Effector memory CD8-positive, alpha-beta T cell (primary cell): ENCODE data around the gene RCAN1.
"Not testable (repeated sequence)": the region's sequence is repeated elsewhere in the genome, so short reads cannot be mapped to it uniquely, and the experiment has no call there.

Experiments used
- ATAC-seq: fragments of 150-1000 bp; cut with Tn5 transposase; replicated peaks from 2 replicates; pipeline ENCODE4 v1.10.0; 2021; ENCODE audit warnings: mild to moderate bottlenecking, moderate library complexity
- DNase-seq, 3 experiments: peaks; one replicate each; pipeline ENCODE4 v3.0.0; 2021
- H3K27ac Mint-ChIP-seq, 2 donors: one replicate each; pipeline ENCODE4 v1.8.0; 2022; ENCODE audit warnings: mild to moderate bottlenecking in 2 of 2, mixed read lengths in 2 of 2, moderate library complexity in 2 of 2
- H3K27me3 Mint-ChIP-seq, 2 donors: one replicate each; pipeline ENCODE4 v1.8.0; 2022; ENCODE audit warnings: mixed read lengths in 2 of 2
- H3K36me3 Mint-ChIP-seq: one replicate; pipeline ENCODE4 v1.8.0; 2022; ENCODE audit warnings: mild to moderate bottlenecking, moderate library complexity, mixed read lengths; ENCODE audit not compliant: insufficient read depth
- H3K4me1 Mint-ChIP-seq, 2 donors: one replicate each; pipeline ENCODE4 v1.8.0; 2022; ENCODE audit warnings: low read depth in 2 of 2, mixed read lengths in 2 of 2
- H3K4me3 Mint-ChIP-seq, 2 donors: one replicate each; pipeline ENCODE4 v1.8.0; 2022; ENCODE audit warnings: mild to moderate bottlenecking in 2 of 2, mixed read lengths in 2 of 2, moderate library complexity in 2 of 2
- H3K9me3 Mint-ChIP-seq, 2 donors: one replicate each; pipeline ENCODE4 v1.8.0; 2022; ENCODE audit warnings: mixed read lengths in 2 of 2

RCAN1 gene

GRCh38 chr21:34563370-34563769 lies 51.5 kb downstream of the RCAN1 start:
- H3K4me1 Mint-ChIP-seq, ATAC-seq, H3K4me3 Mint-ChIP-seq, H3K36me3 Mint-ChIP-seq, H3K9me3 Mint-ChIP-seq, H3K27ac Mint-ChIP-seq, H3K27me3 Mint-ChIP-seq, DNase-seq: not testable (repeated sequence)

GRCh38 chr21:34561806-34562205 lies 53.1 kb downstream of the RCAN1 start:
- H3K4me1 Mint-ChIP-seq: peaks cover 0 to 7% of the 10 kb centered on the region in 2 donors
- ATAC-seq: no peak
- H3K27ac Mint-ChIP-seq: no peak overlapping the region
- H3K9me3 Mint-ChIP-seq: no peaks in the 10 kb centered on the region
- no peaks in the 10 kb centered on the region for H3K36me3 Mint-ChIP-seq
- no peaks in the 10 kb centered on the region for H3K27me3 Mint-ChIP-seq
- H3K4me3 Mint-ChIP-seq: no peak overlapping the region
- no peak for DNase-seq

GRCh38 chr21:34560609-34561008 lies 54.3 kb downstream of the RCAN1 start:
- Mint-ChIP-seq H3K4me3 (no peak overlapping the region), H3K4me1 (peaks cover 0 to 7% of the 10 kb centered on the region in 2 donors), H3K9me3 (no peaks in the 10 kb centered on the region), H3K27me3 (no peaks in the 10 kb centered on the region), H3K36me3 (no peaks in the 10 kb centered on the region), H3K27ac (no peak overlapping the region)
- ATAC-seq (no peak), DNase-seq (no peak)

GRCh38 chr21:34560021-34560420 lies 54.9 kb downstream of the RCAN1 start:
- Mint-ChIP-seq H3K4me3 (no peak overlapping the region), H3K4me1 (peaks cover 0 to 7% of the 10 kb centered on the region in 2 donors), H3K9me3 (no peaks in the 10 kb centered on the region), H3K27ac (no peak overlapping the region), H3K36me3 (no peaks in the 10 kb centered on the region), H3K27me3 (no peaks in the 10 kb centered on the region)
- no peak for DNase-seq
- ATAC-seq: no peak

GRCh38 chr21:34559089-34559631 lies 55.8 kb downstream of the RCAN1 start:
- Mint-ChIP-seq H3K4me1 (peaks cover 0 to 8% of the 10 kb centered on the region in 2 donors), H3K4me3 (no peak overlapping the region), H3K9me3 (peaks cover 0 to 1% of the 10 kb centered on the region in 2 donors), H3K36me3 (no peaks in the 10 kb centered on the region), H3K27ac (no peak overlapping the region), H3K27me3 (no peaks in the 10 kb centered on the region)
- DNase-seq (no peak), ATAC-seq (no peak)

GRCh38 chr21:34558166-34558565 lies 56.7 kb downstream of the RCAN1 start:
- no peak for ATAC-seq
- Mint-ChIP-seq H3K4me1 (peaks cover 0 to 3% of the 10 kb centered on the region in 2 donors), H3K9me3 (peaks cover 0 to 1% of the 10 kb centered on the region in 2 donors), H3K36me3 (no peaks in the 10 kb centered on the region), H3K27me3 (no peaks in the 10 kb centered on the region), H3K27ac (no peak overlapping the region), H3K4me3 (no peak overlapping the region)
- DNase-seq: no peak

- H3K9me3 Mint-ChIP-seq: peaks cover 0 to 1% of the 10 kb centered on the region in 2 donors
- H3K4me1 Mint-ChIP-seq: peaks cover 2 to 3% of the 10 kb centered on the region in 2 donors
- no peaks in the 10 kb centered on the region for H3K36me3 Mint-ChIP-seq
- no peak overlapping the region for H3K27ac Mint-ChIP-seq
- H3K27me3 Mint-ChIP-seq: no peaks in the 10 kb centered on the region
- no peak for ATAC-seq
- no peak for DNase-seq
- H3K4me3 Mint-ChIP-seq: no peak overlapping the region
Observed at GRCh38 chr21:34557261-34557660, 57.7 kb downstream of the RCAN1 start.

- H3K36me3 Mint-ChIP-seq, H3K27ac Mint-ChIP-seq, DNase-seq, H3K9me3 Mint-ChIP-seq, H3K4me3 Mint-ChIP-seq, H3K4me1 Mint-ChIP-seq, ATAC-seq, H3K27me3 Mint-ChIP-seq: not testable (repeated sequence)
Observed at GRCh38 chr21:34554670-34555069, 60.2 kb downstream of the RCAN1 start.

GRCh38 chr21:34554227-34554626 lies 60.7 kb downstream of the RCAN1 start:
- DNase-seq: no peak
- Mint-ChIP-seq H3K4me3 (no peak overlapping the region), H3K4me1 (peaks cover 2 to 7% of the 10 kb centered on the region in 2 donors), H3K36me3 (no peaks in the 10 kb centered on the region), H3K9me3 (peaks cover 0 to 1% of the 10 kb centered on the region in 2 donors), H3K27ac (no peak overlapping the region), H3K27me3 (no peaks in the 10 kb centered on the region)
- no peak for ATAC-seq

- ATAC-seq (no peak), DNase-seq (no peak)
- Mint-ChIP-seq H3K36me3 (no peaks in the 10 kb centered on the region), H3K4me1 (peaks cover 4 to 7% of the 10 kb centered on the region in 2 donors), H3K27me3 (no peaks in the 10 kb centered on the region), H3K27ac (no peak overlapping the region), H3K4me3 (no peak overlapping the region), H3K9me3 (peaks cover 0 to 1% of the 10 kb centered on the region in 2 donors)
Observed at GRCh38 chr21:34553151-34553952, 61.6 kb downstream of the RCAN1 start.

GRCh38 chr21:34552360-34553098 lies 62.4 kb downstream of the RCAN1 start:
- peaks cover 0 to 1% of the 10 kb centered on the region in 2 donors for H3K9me3 Mint-ChIP-seq
- peaks cover 4 to 7% of the 10 kb centered on the region in 2 donors for H3K4me1 Mint-ChIP-seq
- H3K27ac Mint-ChIP-seq: no peak overlapping the region
- ATAC-seq: no peak
- DNase-seq: no peak
- H3K4me3 Mint-ChIP-seq: no peak overlapping the region
- no peaks in the 10 kb centered on the region for H3K27me3 Mint-ChIP-seq
- no peaks in the 10 kb centered on the region for H3K36me3 Mint-ChIP-seq

GRCh38 chr21:34550182-34550799 lies 64.6 kb downstream of the RCAN1 start:
- ATAC-seq: no peak
- H3K27me3 Mint-ChIP-seq: no peaks in the 10 kb centered on the region
- no peak overlapping the region for H3K27ac Mint-ChIP-seq
- H3K4me3 Mint-ChIP-seq: no peak overlapping the region
- peaks cover 8 to 10% of the 10 kb centered on the region in 2 donors for H3K4me1 Mint-ChIP-seq
- DNase-seq: no peak
- H3K9me3 Mint-ChIP-seq: peaks cover 0 to 1% of the 10 kb centered on the region in 2 donors
- H3K36me3 Mint-ChIP-seq: no peaks in the 10 kb centered on the region

GRCh38 chr21:34548781-34549376 lies 66.0 kb downstream of the RCAN1 start:
- Mint-ChIP-seq H3K27ac (no peak overlapping the region), H3K4me1 (peaks cover 7 to 12% of the 10 kb centered on the region in 2 donors), H3K27me3 (no peaks in the 10 kb centered on the region), H3K36me3 (peaks cover 4% of the 10 kb centered on the region), H3K4me3 (no peak overlapping the region), H3K9me3 (no peaks in the 10 kb centered on the region)
- no peak for ATAC-seq
- no peak for DNase-seq
